Heart left ventricle (tissue), 13 donors: ENCODE results near the gene TPT1.

Experiments
- CTCF ChIP-seq, 12 donors: fragments of 200-600 bp; sonication (generic) in 4 of 12; IDR thresholded peaks; one replicate each; pipeline versions ENCODE4 v1.5.0 to v1.8.0; 2018 to 2022; ENCODE audit warnings: antibody characterized with exemption in 12 of 12, mild to moderate bottlenecking in 5 of 12
- POLR2A ChIP-seq, 2 donors: fragments of 450-650 bp; IDR thresholded peaks; one replicate each; pipeline ENCODE4 v1.6.1; 2017; ENCODE audit warnings: antibody characterized with exemption in 2 of 2, mild to moderate bottlenecking in 2 of 2, moderate library complexity in 2 of 2
- donor health status: ischemic (EF 13 %, LVEDD 7.1; RV severe dilation, severe dysfunction).
- donor health status: DM: no; HTN: yes; CAD: no.
- donor health status: DM: no; HTN: no; CAD: no.
- donor health status: ischemic (EF 25% LVEDD 6.9; RV normal size, moderate dysfunction).
- donor health status: ischemic (EF 25% LVEDD 5.7; RV mildly dilated, moderate dysfunction).
- donor health status: ischemic (EF 35%, LVEDD 5.7; RV mildly dilated, moderate dysfunction).
- donor health status: nonischemic (EF 11% LVEDD 7.7; RV severe dilation, severe dysfunction).
- donor health status: DM: yes; HTN: yes; CAD: no.
- donor health status: PGD.
- donor health status: ischemic (EF 29% LVEDD 5.4; RV normal size, mild dysfunction).
- donor health status: nonischemic (EF 23%, LVEDD 6.1; RV moderate dilation, normal function).

- no peak for TF ChIP-seq CTCF (IDR thresholded peaks at IDR 0.05)
- TF ChIP-seq POLR2A (IDR thresholded peaks at IDR 0.05) = no peak
These were observed 8.5 kb upstream of the TPT1 start for GRCh38 chr13:45349438-45349837.
